Measurements from ENCODE around the gene TRIM54.

GRCh38 chr2:27290549-27290948 lies 8.3 kb downstream of the TRIM54 start:
- TF ChIP-seq CTCF (IDR thresholded peaks at IDR 0.05) (no peak), ZFX (IDR thresholded peaks at IDR 0.05; ENCODE audit: borderline replicate concordance) (no peak)

All from 22Rv1 (cell line).